Fibroblast of skin of left quadriceps (primary cell): ENCODE results near the gene SLC41A3.
"Not testable (repeated sequence)": the region's sequence is repeated elsewhere in the genome, so short reads cannot be mapped to it uniquely, and the experiment has no call there.

ENCODE experiments used
- DNase-seq, 2 experiments: peaks; one replicate each; pipeline ENCODE4 v3.0.0-alpha.2; 2013; ENCODE audit warnings: low read depth in 2 of 2

Gene SLC41A3

GRCh38 chr3:126053949-126054569, 29.9 kb downstream of the SLC41A3 start:
- no peak for DNase-seq

GRCh38 chr3:126053513-126053912, 30.4 kb downstream of the SLC41A3 start:
- DNase-seq, result no peak

GRCh38 chr3:126052196-126053058, 31.5 kb downstream of the SLC41A3 start:
- no peak for DNase-seq

- no peak for DNase-seq
Observed at GRCh38 chr3:126051741-126052140, 32.2 kb downstream of the SLC41A3 start.

- no peak for DNase-seq
Observed at GRCh38 chr3:126051234-126051633, 32.7 kb downstream of the SLC41A3 start.

GRCh38 chr3:126050626-126051025, 33.3 kb downstream of the SLC41A3 start:
- DNase-seq, result no peak

GRCh38 chr3:126050050-126050392, 33.9 kb downstream of the SLC41A3 start:
- no peak for DNase-seq

GRCh38 chr3:126049289-126050049, 34.5 kb downstream of the SLC41A3 start:
- no peak for DNase-seq

- no peak for DNase-seq
Observed at GRCh38 chr3:126040386-126040785, 43.5 kb downstream of the SLC41A3 start.

GRCh38 chr3:126039870-126040269, 44.1 kb downstream of the SLC41A3 start:
- DNase-seq, result no peak

- not testable (repeated sequence) for DNase-seq
Observed at GRCh38 chr3:126038791-126039190, 45.1 kb downstream of the SLC41A3 start.

GRCh38 chr3:126036056-126036549, 47.8 kb downstream of the SLC41A3 start:
- no peak for DNase-seq

- no peak for DNase-seq
Observed at GRCh38 chr3:126035362-126036050, 48.4 kb downstream of the SLC41A3 start.

- DNase-seq, result no peak
Observed at GRCh38 chr3:126034481-126035361, 49.2 kb downstream of the SLC41A3 start.

GRCh38 chr3:126033765-126034164, 50.2 kb downstream of the SLC41A3 start:
- no peak for DNase-seq

GRCh38 chr3:126033051-126033745, 50.7 kb downstream of the SLC41A3 start:
- DNase-seq, result no peak

- no peak for DNase-seq
Observed at GRCh38 chr3:126031981-126032471, 51.9 kb downstream of the SLC41A3 start.

- no peak for DNase-seq
Observed at GRCh38 chr3:126030455-126030854, 53.5 kb downstream of the SLC41A3 start.

- no peak for DNase-seq
Observed at GRCh38 chr3:126029241-126029640, 54.7 kb downstream of the SLC41A3 start.

- DNase-seq, result no peak
Observed at GRCh38 chr3:126028096-126028495, 55.8 kb downstream of the SLC41A3 start.
